Fibroblast of lung (primary cell): Measurements from ENCODE around the gene KRTAP1-5.

Experiments used
- EZH2 ChIP-seq: IDR thresholded peaks from 2 replicates; pipeline ENCODE4 v1.5.1; 2012; ENCODE audit warnings: low read length, control low read depth, mild to moderate bottlenecking; ENCODE audit errors: missing control alignments
- TF ChIP-seq, protein P1 (sequence below), 2 donors: IDR thresholded peaks in 1 of 2; conservative IDR thresholded peaks in 1 of 2; 1 replicate in 1 of 2; 2 replicates in 1 of 2; pipeline ENCODE4 v1.5.1; 2011 to 2012; ENCODE audit warnings: low read length in 2 of 2, control low read depth in 1 of 2, inconsistent platforms in 1 of 2, low read depth in 1 of 2, mild to moderate bottlenecking in 1 of 2

DNA sequence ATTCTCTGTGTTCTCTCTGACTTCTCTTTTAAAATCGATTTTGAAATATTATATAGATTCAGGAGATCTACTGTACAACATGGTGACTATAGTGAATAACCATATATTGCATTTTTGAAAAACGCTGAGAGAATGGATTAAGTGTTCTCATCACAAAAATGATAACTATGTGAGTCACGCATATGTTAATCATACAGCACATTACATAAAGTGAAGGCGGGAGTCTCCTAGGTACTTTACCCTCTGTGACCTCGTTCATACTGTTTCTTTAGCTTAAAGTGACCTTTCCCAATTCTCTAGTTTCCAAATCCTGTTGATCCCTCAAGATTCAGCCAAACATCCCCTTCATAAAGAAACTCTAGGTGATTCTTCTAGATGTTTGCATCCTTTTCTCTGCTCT lies 24.2 kb downstream of the KRTAP1-5 start:
- TF ChIP-seq, protein P1, sequence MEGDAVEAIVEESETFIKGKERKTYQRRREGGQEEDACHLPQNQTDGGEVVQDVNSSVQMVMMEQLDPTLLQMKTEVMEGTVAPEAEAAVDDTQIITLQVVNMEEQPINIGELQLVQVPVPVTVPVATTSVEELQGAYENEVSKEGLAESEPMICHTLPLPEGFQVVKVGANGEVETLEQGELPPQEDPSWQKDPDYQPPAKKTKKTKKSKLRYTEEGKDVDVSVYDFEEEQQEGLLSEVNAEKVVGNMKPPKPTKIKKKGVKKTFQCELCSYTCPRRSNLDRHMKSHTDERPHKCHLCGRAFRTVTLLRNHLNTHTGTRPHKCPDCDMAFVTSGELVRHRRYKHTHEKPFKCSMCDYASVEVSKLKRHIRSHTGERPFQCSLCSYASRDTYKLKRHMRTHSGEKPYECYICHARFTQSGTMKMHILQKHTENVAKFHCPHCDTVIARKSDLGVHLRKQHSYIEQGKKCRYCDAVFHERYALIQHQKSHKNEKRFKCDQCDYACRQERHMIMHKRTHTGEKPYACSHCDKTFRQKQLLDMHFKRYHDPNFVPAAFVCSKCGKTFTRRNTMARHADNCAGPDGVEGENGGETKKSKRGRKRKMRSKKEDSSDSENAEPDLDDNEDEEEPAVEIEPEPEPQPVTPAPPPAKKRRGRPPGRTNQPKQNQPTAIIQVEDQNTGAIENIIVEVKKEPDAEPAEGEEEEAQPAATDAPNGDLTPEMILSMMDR (conservative IDR thresholded peaks at IDR 0.05 in 1 of 2, IDR thresholded peaks at IDR 0.05 in 1 of 2; ENCODE audit: low read depth in 1 of 2, low read length in 2 of 2), result no peak
- no peak for TF ChIP-seq EZH2
